Progenitor cell of endocrine pancreas (in vitro differentiated cells): ENCODE measurements around the gene ZNF536. TPM values are rescaled to one million over a fixed set of nuclear protein-coding genes. Genes with fewer than 3 reads are reported as not detected.

Experiments
- DNase-seq: peaks from one replicate; pipeline ENCODE4 v3.0.0; 2021; ENCODE audit warnings: low spot score; ENCODE audit not compliant: unreplicated experiment
- H3K27ac Mint-ChIP-seq: 2 replicates; pipeline ENCODE4 v1.8.0; 2021; ENCODE audit warnings: mild to moderate bottlenecking, moderate library complexity, mixed read lengths
- H3K27me3 Mint-ChIP-seq: 2 replicates; pipeline ENCODE4 v1.8.0; 2021; ENCODE audit warnings: mixed read lengths
- H3K36me3 Mint-ChIP-seq: 2 replicates; pipeline ENCODE4 v1.8.0; 2022; ENCODE audit warnings: mixed read lengths; ENCODE audit not compliant: insufficient read depth
- H3K4me1 Mint-ChIP-seq: 2 replicates; pipeline ENCODE4 v1.8.0; 2021; ENCODE audit warnings: low read depth, mixed read lengths
- H3K4me3 Mint-ChIP-seq: 2 replicates; pipeline ENCODE4 v1.8.0; 2021; ENCODE audit warnings: low read depth, mild to moderate bottlenecking, moderate library complexity, mixed read lengths
- H3K9me3 Mint-ChIP-seq: 2 replicates; pipeline ENCODE4 v1.8.0; 2021; ENCODE audit warnings: low read depth, mixed read lengths
- CTCF ChIP-seq: fragments of 200-600 bp; sonication (generic); IDR thresholded peaks from one replicate; pipeline ENCODE4 v1.5.0; 2021; ENCODE audit warnings: antibody characterized with exemption, mild to moderate bottlenecking; ENCODE audit not compliant: unreplicated experiment
- total RNA-seq: library from RNA; stranded (reverse); gene quantifications from 2 replicates; pipeline ENCODE4 v1.2.1, GENCODE V29; 2021

Gene ZNF536
- total RNA-seq, 1 donor from 2014 or later = 2.0 TPM

GRCh38 chr19:30361107-30361447 lies 11.1 kb upstream of the ZNF536 start:
- Mint-ChIP-seq H3K27ac (no peak overlapping the region), H3K4me1 (peaks cover 2% of the 10 kb centered on the region), H3K9me3 (no peaks in the 10 kb centered on the region), H3K36me3 (no peaks in the 10 kb centered on the region), H3K4me3 (no peak overlapping the region), H3K27me3 (peaks cover 34% of the 10 kb centered on the region)
- TF ChIP-seq CTCF = no peak
- DNase-seq = no peak

- Mint-ChIP-seq H3K4me1 (peaks cover 2% of the 10 kb centered on the region), H3K4me3 (no peak overlapping the region), H3K27me3 (peaks cover 40% of the 10 kb centered on the region), H3K9me3 (no peaks in the 10 kb centered on the region), H3K36me3 (no peaks in the 10 kb centered on the region), H3K27ac (no peak overlapping the region)
- no peak for TF ChIP-seq CTCF
- no peak for DNase-seq
These were observed 10.5 kb upstream of the ZNF536 start for GRCh38 chr19:30361721-30362120.

GRCh38 chr19:30362156-30362754 lies 9.9 kb upstream of the ZNF536 start:
- H3K36me3 Mint-ChIP-seq = no peaks in the 10 kb centered on the region
- peaks cover 40% of the 10 kb centered on the region for H3K27me3 Mint-ChIP-seq
- H3K4me1 Mint-ChIP-seq = peaks cover 2% of the 10 kb centered on the region
- H3K27ac Mint-ChIP-seq = no peak overlapping the region
- H3K4me3 Mint-ChIP-seq = no peak overlapping the region
- no peak for DNase-seq
- TF ChIP-seq CTCF = no peak
- H3K9me3 Mint-ChIP-seq = no peaks in the 10 kb centered on the region

GRCh38 chr19:30363073-30363472 lies 9.1 kb upstream of the ZNF536 start:
- H3K27ac Mint-ChIP-seq = no peak overlapping the region
- H3K4me1 Mint-ChIP-seq = peaks cover 2% of the 10 kb centered on the region
- no peak for DNase-seq
- H3K27me3 Mint-ChIP-seq = peaks cover 48% of the 10 kb centered on the region
- H3K9me3 Mint-ChIP-seq = no peaks in the 10 kb centered on the region
- no peak overlapping the region for H3K4me3 Mint-ChIP-seq
- TF ChIP-seq CTCF = no peak
- H3K36me3 Mint-ChIP-seq = no peaks in the 10 kb centered on the region

GRCh38 chr19:30364866-30365800 lies 7.1 kb upstream of the ZNF536 start:
- no peaks in the 10 kb centered on the region for H3K9me3 Mint-ChIP-seq
- DNase-seq = no peak
- H3K36me3 Mint-ChIP-seq = no peaks in the 10 kb centered on the region
- peaks cover 2% of the 10 kb centered on the region for H3K4me1 Mint-ChIP-seq
- peaks cover 65% of the 10 kb centered on the region for H3K27me3 Mint-ChIP-seq
- H3K27ac Mint-ChIP-seq = no peak overlapping the region
- no peak overlapping the region for H3K4me3 Mint-ChIP-seq
- TF ChIP-seq CTCF = no peak
